ENCODE data around the gene ANXA9.
A peak's percentile ranks its signal among the peaks of the same experiment; 100 is the strongest.

Gene ANXA9

GRCh38 chr1:150974580-150975478 lies 7.3 kb upstream of the ANXA9 start, which contains the start of gene CERS2:
CERS2 (minus strand) TSS chr1:150974835; CDS start chr1:150969090, 5,745 bp downstream.
- DNase-seq (ENCODE audit: low read depth) = peak; percentile 54

- DNase-seq (ENCODE audit: low read depth) = no peak
These were observed 5.7 kb upstream of the ANXA9 start for GRCh38 chr1:150976401-150976821.

- DNase-seq (ENCODE audit: low read depth) = peak; percentile 49
These were observed 5.0 kb upstream of the ANXA9 start for GRCh38 chr1:150976879-150977694.

GRCh38 chr1:150979092-150980056 lies 2.7 kb upstream of the ANXA9 start:
- DNase-seq (ENCODE audit: low read depth) = peak; percentile 89

- no peak for DNase-seq (ENCODE audit: low read depth)
These were observed 801 bp upstream of the ANXA9 start for GRCh38 chr1:150981177-150981804.

- no peak for DNase-seq (ENCODE audit: low read depth)
These were observed 3.2 kb downstream of the ANXA9 start for GRCh38 chr1:150985179-150985825.

GRCh38 chr1:150987924-150988323 lies 5.8 kb downstream of the ANXA9 start:
- no peak for DNase-seq (ENCODE audit: low read depth)

GRCh38 chr1:150992626-150993025 lies 10.5 kb downstream of the ANXA9 start:
- DNase-seq (ENCODE audit: low read depth) = no peak

- no peak for DNase-seq (ENCODE audit: low read depth)
These were observed 12.2 kb downstream of the ANXA9 start for GRCh38 chr1:150994248-150994647.

- no peak for DNase-seq (ENCODE audit: low read depth)
These were observed 13.4 kb downstream of the ANXA9 start for GRCh38 chr1:150995460-150995859.

GRCh38 chr1:150995896-150996295 lies 13.8 kb downstream of the ANXA9 start:
- DNase-seq (ENCODE audit: low read depth) = no peak

GRCh38 chr1:150997126-150997872 lies 15.2 kb downstream of the ANXA9 start:
- no peak for DNase-seq (ENCODE audit: low read depth)

GRCh38 chr1:150997949-150998348 lies 15.9 kb downstream of the ANXA9 start:
- no peak for DNase-seq (ENCODE audit: low read depth)

- DNase-seq (ENCODE audit: low read depth) = no peak
These were observed 17.1 kb downstream of the ANXA9 start for GRCh38 chr1:150999051-150999674.

GRCh38 chr1:150999926-151000325 lies 17.8 kb downstream of the ANXA9 start:
- no peak for DNase-seq (ENCODE audit: low read depth)

- DNase-seq (ENCODE audit: low read depth) = no peak
These were observed 18.3 kb downstream of the ANXA9 start for GRCh38 chr1:151000408-151000807.

GRCh38 chr1:151001602-151002001 lies 19.5 kb downstream of the ANXA9 start:
- no peak for DNase-seq (ENCODE audit: low read depth)

- no peak for DNase-seq (ENCODE audit: low read depth)
These were observed 20.0 kb downstream of the ANXA9 start for GRCh38 chr1:151002051-151002450.

- no peak for DNase-seq (ENCODE audit: low read depth)
These were observed 20.5 kb downstream of the ANXA9 start for GRCh38 chr1:151002611-151003010.
